ENCODE measurements around the gene FAM110D. TPM values are rescaled to one million over a fixed set of nuclear protein-coding genes. Genes with fewer than 3 reads are reported as not detected.

Gene FAM110D
- total RNA-seq, 1 donor from 2014 or later = 3.8 TPM

DNA sequence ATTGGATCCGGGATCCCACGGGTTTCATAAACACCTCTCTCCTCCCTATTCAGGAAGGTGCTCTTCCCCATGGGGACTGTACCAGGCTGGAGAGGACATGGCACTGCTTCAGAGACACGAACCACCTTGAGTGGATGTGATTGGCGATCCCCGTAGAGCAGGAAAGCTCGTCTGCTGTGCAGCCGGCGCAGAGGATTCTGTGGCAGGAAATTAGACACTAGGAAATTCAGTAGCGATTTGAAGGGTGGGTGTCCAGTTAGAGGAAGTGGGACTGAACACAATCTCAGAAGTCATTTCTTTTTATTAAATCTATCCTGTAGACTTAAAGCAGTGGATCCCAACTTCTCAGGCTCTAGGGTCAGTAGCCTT, 46.5 kb upstream of the FAM110D start:
- Histone ChIP-seq H3K27me3 (ENCODE audit: low read depth) (no peaks in the 10 kb centered on the region), H3K27ac (peak overlapping the region; percentile 96), H3K36me3 (peaks cover 35% of the 10 kb centered on the region), H3K9me3 (no peaks in the 10 kb centered on the region), H3K4me3 (peak overlapping the region; percentile 98), H3K4me1 (peaks cover 37% of the 10 kb centered on the region)
- TF ChIP-seq, protein P1, sequence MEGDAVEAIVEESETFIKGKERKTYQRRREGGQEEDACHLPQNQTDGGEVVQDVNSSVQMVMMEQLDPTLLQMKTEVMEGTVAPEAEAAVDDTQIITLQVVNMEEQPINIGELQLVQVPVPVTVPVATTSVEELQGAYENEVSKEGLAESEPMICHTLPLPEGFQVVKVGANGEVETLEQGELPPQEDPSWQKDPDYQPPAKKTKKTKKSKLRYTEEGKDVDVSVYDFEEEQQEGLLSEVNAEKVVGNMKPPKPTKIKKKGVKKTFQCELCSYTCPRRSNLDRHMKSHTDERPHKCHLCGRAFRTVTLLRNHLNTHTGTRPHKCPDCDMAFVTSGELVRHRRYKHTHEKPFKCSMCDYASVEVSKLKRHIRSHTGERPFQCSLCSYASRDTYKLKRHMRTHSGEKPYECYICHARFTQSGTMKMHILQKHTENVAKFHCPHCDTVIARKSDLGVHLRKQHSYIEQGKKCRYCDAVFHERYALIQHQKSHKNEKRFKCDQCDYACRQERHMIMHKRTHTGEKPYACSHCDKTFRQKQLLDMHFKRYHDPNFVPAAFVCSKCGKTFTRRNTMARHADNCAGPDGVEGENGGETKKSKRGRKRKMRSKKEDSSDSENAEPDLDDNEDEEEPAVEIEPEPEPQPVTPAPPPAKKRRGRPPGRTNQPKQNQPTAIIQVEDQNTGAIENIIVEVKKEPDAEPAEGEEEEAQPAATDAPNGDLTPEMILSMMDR (IDR thresholded peaks at IDR 0.05) = no peak
- ATAC-seq (peak; percentile 3 to 5), DNase-seq (no peak)
- intact Hi-C loops (cut with DNase I) = no loop called here

- peak in 1 of 2 donors; percentile 37 for ATAC-seq
- intact Hi-C loops (cut with DNase I) = no loop called here
- no peaks in the 10 kb centered on the region for H3K27me3 ChIP-seq (ENCODE audit: low read depth)
- no peaks in the 10 kb centered on the region for H3K9me3 ChIP-seq
- peaks cover 37% of the 10 kb centered on the region for H3K4me1 ChIP-seq
- H3K36me3 ChIP-seq = peaks cover 54% of the 10 kb centered on the region
- peak overlapping the region; percentile 38 for H3K27ac ChIP-seq
- TF ChIP-seq, protein P1 (IDR thresholded peaks at IDR 0.05) = no peak
- H3K4me3 ChIP-seq = peak overlapping the region; percentile 4
- DNase-seq = no peak
Measured at GRCh38 chr1:26114165-26114927, 44.5 kb upstream of the FAM110D start.

- intact Hi-C loops (cut with DNase I) = no loop called here
- H3K36me3 ChIP-seq = peaks cover 48% of the 10 kb centered on the region
- no peak overlapping the region for H3K27ac ChIP-seq
- no peaks in the 10 kb centered on the region for H3K27me3 ChIP-seq (ENCODE audit: low read depth)
- no peak for ATAC-seq
- H3K4me1 ChIP-seq = peaks cover 47% of the 10 kb centered on the region
- TF ChIP-seq, protein P1 (IDR thresholded peaks at IDR 0.05) = no peak
- H3K4me3 ChIP-seq = no peak overlapping the region
- no peak for DNase-seq
- H3K9me3 ChIP-seq = no peaks in the 10 kb centered on the region
Measured at GRCh38 chr1:26119892-26120608, 38.8 kb upstream of the FAM110D start.

DNA sequence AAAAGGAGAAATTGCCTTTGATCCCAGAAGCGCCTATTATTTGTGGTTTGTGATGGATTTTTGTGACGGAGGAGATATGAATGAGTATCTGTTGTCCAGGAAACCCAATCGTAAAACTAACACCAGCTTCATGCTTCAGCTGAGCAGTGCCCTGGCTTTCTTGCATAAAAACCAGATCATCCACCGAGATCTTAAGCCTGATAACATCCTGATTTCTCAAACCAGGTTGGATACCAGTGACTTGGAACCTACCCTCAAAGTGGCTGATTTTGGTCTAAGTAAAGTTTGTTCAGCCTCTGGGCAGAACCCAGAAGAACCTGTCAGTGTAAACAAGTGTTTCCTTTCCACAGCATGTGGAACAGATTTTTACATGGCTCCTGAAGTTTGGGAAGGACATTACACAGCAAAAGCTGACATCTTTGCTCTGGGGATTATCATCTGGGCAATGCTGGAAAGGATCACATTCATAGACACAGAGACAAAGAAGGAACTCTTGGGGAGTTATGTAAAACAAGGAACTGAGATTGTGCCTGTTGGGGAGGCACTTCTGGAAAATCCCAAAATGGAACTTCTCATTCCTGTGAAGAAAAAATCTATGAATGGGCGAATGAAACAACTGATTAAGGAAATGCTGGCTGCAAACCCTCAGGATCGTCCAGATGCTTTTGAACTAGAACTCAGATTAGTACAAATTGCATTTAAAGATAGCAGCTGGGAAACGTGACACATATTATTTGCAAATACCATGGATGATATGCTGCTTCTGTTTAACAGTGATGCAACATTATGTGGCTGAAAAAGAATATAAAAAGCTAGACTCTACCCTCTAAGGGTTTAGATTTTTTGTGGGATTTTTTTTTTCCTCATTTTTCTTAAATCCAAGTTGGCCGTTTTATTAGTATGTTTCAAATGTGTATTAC, 36.8 kb upstream of the FAM110D start:
- Histone ChIP-seq H3K9me3 (no peaks in the 10 kb centered on the region), H3K27me3 (ENCODE audit: low read depth) (no peaks in the 10 kb centered on the region), H3K4me1 (peaks cover 58% of the 10 kb centered on the region), H3K27ac (peak overlapping the region; percentile 8), H3K36me3 (peaks cover 28% of the 10 kb centered on the region), H3K4me3 (no peak overlapping the region)
- intact Hi-C loops (cut with DNase I) = no loop called here
- DNase-seq = no peak
- ATAC-seq = peak in 1 of 2 donors; percentile 31
- TF ChIP-seq, protein P1 (IDR thresholded peaks at IDR 0.05) = no peak
